Measurements from ENCODE around the gene KIDINS220. TPM values are rescaled to one million over a fixed set of nuclear protein-coding genes. Genes with fewer than 3 reads are reported as not detected.

The KIDINS220 gene
- total RNA-seq, 1 donor from 2014 or later: 47.8 TPM

GRCh38 chr2:8714971-8715370 is 122.4 kb downstream of the KIDINS220 start:
- Histone ChIP-seq H3K4me2 (ENCODE audit: low read length) (no peak overlapping the region), H2AFZ (ENCODE audit: low read depth, low read length) (no peak overlapping the region), H3K79me2 (ENCODE audit: insufficient read depth, low read length) (no peaks in the 10 kb centered on the region), H3K27ac (ENCODE audit: low read depth, low read length) (no peak overlapping the region), H3K36me3 (ENCODE audit: insufficient read depth, low read length) (no peaks in the 10 kb centered on the region), H3K4me1 (ENCODE audit: insufficient read depth, low read length) (no peaks in the 10 kb centered on the region), H3K27me3 (ENCODE audit: insufficient read depth, low read length) (no peaks in the 10 kb centered on the region), H3K4me3 (ENCODE audit: insufficient read depth, low read depth, low read length) (no peak overlapping the region), H4K20me1 (ENCODE audit: insufficient read depth, low read length) (no peaks in the 10 kb centered on the region), H3K9me3 (ENCODE audit: insufficient read depth, low read depth, low read length) (no peaks in the 10 kb centered on the region), H3K9ac (ENCODE audit: low read length) (no peak overlapping the region)
- TF ChIP-seq EZH2 (IDR thresholded peaks at IDR 0.05; ENCODE audit: insufficient read depth, low read length): no peak
- TF ChIP-seq CTCF (IDR thresholded peaks at IDR 0.05; ENCODE audit: insufficient read depth, low read depth, low read length): no peak
- Mint-ChIP-seq H3K9me3 (ENCODE audit: unreplicated experiment) (peaks cover 2% of the 10 kb centered on the region), H3K27ac (ENCODE audit: unreplicated experiment) (no peak overlapping the region), H3K4me1 (ENCODE audit: low read depth, unreplicated experiment) (no peaks in the 10 kb centered on the region), H3K27me3 (ENCODE audit: low read depth, unreplicated experiment) (peaks cover 5% of the 10 kb centered on the region), H3K36me3 (ENCODE audit: low read depth, unreplicated experiment) (no peaks in the 10 kb centered on the region), H3K4me3 (ENCODE audit: unreplicated experiment) (no peak overlapping the region)
- FAIRE-seq: no peak
- DNase-seq (ENCODE audit: low read depth): no peak

- TF ChIP-seq EZH2 (IDR thresholded peaks at IDR 0.05; ENCODE audit: insufficient read depth, low read length): no peak
- no peak for TF ChIP-seq CTCF (IDR thresholded peaks at IDR 0.05; ENCODE audit: insufficient read depth, low read depth, low read length)
- Histone ChIP-seq H4K20me1 (ENCODE audit: insufficient read depth, low read length) (no peaks in the 10 kb centered on the region), H3K4me2 (ENCODE audit: low read length) (no peak overlapping the region), H3K27ac (ENCODE audit: low read depth, low read length) (no peak overlapping the region), H2AFZ (ENCODE audit: low read depth, low read length) (no peak overlapping the region), H3K9me3 (ENCODE audit: insufficient read depth, low read depth, low read length) (no peaks in the 10 kb centered on the region), H3K9ac (ENCODE audit: low read length) (no peak overlapping the region), H3K79me2 (ENCODE audit: insufficient read depth, low read length) (no peaks in the 10 kb centered on the region), H3K36me3 (ENCODE audit: insufficient read depth, low read length) (no peaks in the 10 kb centered on the region), H3K4me3 (ENCODE audit: insufficient read depth, low read depth, low read length) (no peak overlapping the region), H3K4me1 (ENCODE audit: insufficient read depth, low read length) (no peaks in the 10 kb centered on the region), H3K27me3 (ENCODE audit: insufficient read depth, low read length) (no peaks in the 10 kb centered on the region)
- FAIRE-seq (no peak), DNase-seq (ENCODE audit: low read depth) (no peak)
- no peaks in the 10 kb centered on the region for H3K4me1 Mint-ChIP-seq (ENCODE audit: low read depth, unreplicated experiment)
- no peak overlapping the region for H3K4me3 Mint-ChIP-seq (ENCODE audit: unreplicated experiment)
- H3K9me3 Mint-ChIP-seq (ENCODE audit: unreplicated experiment): peaks cover 2% of the 10 kb centered on the region
- H3K27ac Mint-ChIP-seq (ENCODE audit: unreplicated experiment): no peak overlapping the region
- H3K27me3 Mint-ChIP-seq (ENCODE audit: low read depth, unreplicated experiment): peaks cover 5% of the 10 kb centered on the region
- H3K36me3 Mint-ChIP-seq (ENCODE audit: low read depth, unreplicated experiment): no peaks in the 10 kb centered on the region
Observed at GRCh38 chr2:8714283-8714682, 123.1 kb downstream of the KIDINS220 start.

- no peaks in the 10 kb centered on the region for H3K9me3 ChIP-seq (ENCODE audit: insufficient read depth, low read depth, low read length)
- Mint-ChIP-seq H3K9me3 (ENCODE audit: unreplicated experiment) (peaks cover 7% of the 10 kb centered on the region), H3K4me1 (ENCODE audit: low read depth, unreplicated experiment) (no peaks in the 10 kb centered on the region), H3K27ac (ENCODE audit: unreplicated experiment) (no peak overlapping the region), H3K4me3 (ENCODE audit: unreplicated experiment) (no peak overlapping the region), H3K36me3 (ENCODE audit: low read depth, unreplicated experiment) (no peaks in the 10 kb centered on the region), H3K27me3 (ENCODE audit: low read depth, unreplicated experiment) (peaks cover 5% of the 10 kb centered on the region)
- no peak overlapping the region for H3K4me2 ChIP-seq (ENCODE audit: low read length)
- no peaks in the 10 kb centered on the region for H3K36me3 ChIP-seq (ENCODE audit: insufficient read depth, low read length)
- no peaks in the 10 kb centered on the region for H4K20me1 ChIP-seq (ENCODE audit: insufficient read depth, low read length)
- H3K27me3 ChIP-seq (ENCODE audit: insufficient read depth, low read length): no peaks in the 10 kb centered on the region
- no peaks in the 10 kb centered on the region for H3K79me2 ChIP-seq (ENCODE audit: insufficient read depth, low read length)
- H3K9ac ChIP-seq (ENCODE audit: low read length): no peak overlapping the region
- no peaks in the 10 kb centered on the region for H3K4me1 ChIP-seq (ENCODE audit: insufficient read depth, low read length)
- no peak for TF ChIP-seq EZH2 (IDR thresholded peaks at IDR 0.05; ENCODE audit: insufficient read depth, low read length)
- DNase-seq (ENCODE audit: low read depth) (no peak), FAIRE-seq (no peak)
- H3K27ac ChIP-seq (ENCODE audit: low read depth, low read length): no peak overlapping the region
- no peak overlapping the region for H2AFZ ChIP-seq (ENCODE audit: low read depth, low read length)
- H3K4me3 ChIP-seq (ENCODE audit: insufficient read depth, low read depth, low read length): no peak overlapping the region
Observed at GRCh38 chr2:8710951-8711350, 126.5 kb downstream of the KIDINS220 start.
